Lung microvascular endothelial cell (primary cell): ENCODE measurements around the gene ACTR2. TPM values are rescaled to one million over a fixed set of nuclear protein-coding genes. Genes with fewer than 3 reads are reported as not detected.
"Not testable (repeated sequence)": the region's sequence is repeated elsewhere in the genome, so short reads cannot be mapped to it uniquely, and the experiment has no call there.

Source experiments
- DNase-seq, 2 donors: peaks; one replicate each; pipeline versions ENCODE4 v3.0.0 to v3.0.0-alpha.2; 2010; ENCODE audit warnings: low read depth in 2 of 2
- total RNA-seq: library from RNA; depleted of rRNA; stranded (reverse); fragments of >200 nt; gene quantifications from 2 replicates; pipeline ENCODE4 v1.2.1, GENCODE V29; 2014

The ACTR2 gene
- 81.7 and 86.5 TPM in 2 replicates for total RNA-seq

- DNase-seq: peak; percentile 97 to 98
Observed at GRCh38 chr2:65227456-65228262, at the start of gene ACTR2. Gene ACTR2, plus strand, starts transcription at chr2:65227831. Its CDS starts 79 bp downstream, at chr2:65227910.

GRCh38 chr2:65182570-65182969 is 45.1 kb upstream of the ACTR2 start:
- DNase-seq: no peak

GRCh38 chr2:65183406-65183805 is 44.2 kb upstream of the ACTR2 start:
- not testable (repeated sequence) for DNase-seq

- DNase-seq: no peak
Observed at GRCh38 chr2:65185012-65185411, 42.6 kb upstream of the ACTR2 start.

GRCh38 chr2:65186093-65186868 is 41.4 kb upstream of the ACTR2 start:
- no peak for DNase-seq

GRCh38 chr2:65186872-65187851 is 40.5 kb upstream of the ACTR2 start:
- peak; percentile 69 to 71 for DNase-seq

GRCh38 chr2:65193446-65193845 is 34.2 kb upstream of the ACTR2 start:
- DNase-seq: no peak

GRCh38 chr2:65198737-65199136 is 28.9 kb upstream of the ACTR2 start:
- DNase-seq: no peak

- DNase-seq: no peak
Observed at GRCh38 chr2:65199166-65199565, 28.5 kb upstream of the ACTR2 start.

- no peak for DNase-seq
Observed at GRCh38 chr2:65199891-65200290, 27.7 kb upstream of the ACTR2 start.

- peak; percentile 5 to 10 for DNase-seq
Observed at GRCh38 chr2:65204461-65205210, 23.0 kb upstream of the ACTR2 start.

GRCh38 chr2:65212115-65212514 is 15.5 kb upstream of the ACTR2 start:
- no peak for DNase-seq

- no peak for DNase-seq
Observed at GRCh38 chr2:65212619-65213018, 15.0 kb upstream of the ACTR2 start.

GRCh38 chr2:65213035-65213434 is 14.6 kb upstream of the ACTR2 start:
- no peak for DNase-seq

- DNase-seq: no peak
Observed at GRCh38 chr2:65214361-65214760, 13.3 kb upstream of the ACTR2 start.

- no peak for DNase-seq
Observed at GRCh38 chr2:65214843-65215242, 12.8 kb upstream of the ACTR2 start.

- DNase-seq: no peak
Observed at GRCh38 chr2:65215946-65216345, 11.7 kb upstream of the ACTR2 start.

- DNase-seq: no peak
Observed at GRCh38 chr2:65220432-65221131, 7.0 kb upstream of the ACTR2 start.

GRCh38 chr2:65221275-65221674 is 6.4 kb upstream of the ACTR2 start:
- not testable (repeated sequence) for DNase-seq

GRCh38 chr2:65227020-65227455 is 593 bp upstream of the ACTR2 start:
- peak in 1 of 2 donors; percentile 31 for DNase-seq
